ENCODE data around the gene TMEM131. TPM values are rescaled to one million over a fixed set of nuclear protein-coding genes. Genes with fewer than 3 reads are reported as not detected.
"Not testable (repeated sequence)": the region's sequence is repeated elsewhere in the genome, so short reads cannot be mapped to it uniquely, and the experiment has no call there.

Gene TMEM131
- total RNA-seq, 2 experiments from 2014 or later: 23.1 to 23.7 TPM

GRCh38 chr2:97963079-97963406 lies 32.7 kb downstream of the TMEM131 start:
- no peaks in the 10 kb centered on the region for H3K9me3 Mint-ChIP-seq
- H3K27ac Mint-ChIP-seq: peak overlapping the region; percentile 49
- DNase-seq: no peak
- no peak overlapping the region for H3K4me3 Mint-ChIP-seq
- intact Hi-C loops (cut with micrococcal nuclease): loop anchor here (1.0 to 5.0 kb wide), 2 partner anchors 51 to 93 kb away; no protein-coding TSS in a partner anchor
- no peaks in the 10 kb centered on the region for H3K27me3 Mint-ChIP-seq
- ChIA-PET CTCF (no interaction called here), POLR2A (interaction anchor here (0.7 to 2.1 kb wide), 5 partner anchors 11 to 93 kb away, joined by 3 to 6 read pairs (median 4); no protein-coding TSS in a partner anchor)
- no peaks in the 10 kb centered on the region for H3K36me3 Mint-ChIP-seq
- H3K4me1 Mint-ChIP-seq (ENCODE audit: low read depth): peaks cover 71% of the 10 kb centered on the region

DNA sequence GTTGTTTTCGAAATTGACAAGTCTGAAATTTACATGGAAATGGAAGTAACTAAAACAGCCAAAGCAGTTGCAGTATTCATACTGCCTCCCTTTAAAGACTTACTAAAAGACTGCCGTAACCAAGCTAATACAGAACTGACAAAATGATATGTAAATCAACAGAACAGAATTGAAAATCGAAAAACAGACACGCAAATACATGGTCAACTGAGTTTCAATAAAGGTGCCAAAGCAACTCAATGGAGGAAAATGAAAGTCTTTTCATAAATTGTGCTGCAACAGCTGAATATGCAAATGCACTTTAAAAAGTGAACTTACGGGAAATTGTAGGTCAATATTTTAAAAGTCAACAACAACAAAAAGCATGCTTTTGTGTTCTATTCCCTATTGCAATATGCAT lies 34.2 kb downstream of the TMEM131 start:
- Mint-ChIP-seq H3K36me3 (no peaks in the 10 kb centered on the region), H3K4me1 (ENCODE audit: low read depth) (peaks cover 64% of the 10 kb centered on the region), H3K9me3 (no peaks in the 10 kb centered on the region), H3K4me3 (no peak overlapping the region), H3K27ac (no peak overlapping the region), H3K27me3 (no peaks in the 10 kb centered on the region)
- ChIA-PET POLR2A (interaction anchor here (2.1 kb wide), 1 partner anchor 18 kb away, joined by 6 read pairs; no protein-coding TSS in a partner anchor), CTCF (no interaction called here)
- intact Hi-C loops (cut with micrococcal nuclease): loop anchor here (5.0 kb wide), 1 partner anchor 49 kb away; no protein-coding TSS in a partner anchor
- DNase-seq: no peak

DNA sequence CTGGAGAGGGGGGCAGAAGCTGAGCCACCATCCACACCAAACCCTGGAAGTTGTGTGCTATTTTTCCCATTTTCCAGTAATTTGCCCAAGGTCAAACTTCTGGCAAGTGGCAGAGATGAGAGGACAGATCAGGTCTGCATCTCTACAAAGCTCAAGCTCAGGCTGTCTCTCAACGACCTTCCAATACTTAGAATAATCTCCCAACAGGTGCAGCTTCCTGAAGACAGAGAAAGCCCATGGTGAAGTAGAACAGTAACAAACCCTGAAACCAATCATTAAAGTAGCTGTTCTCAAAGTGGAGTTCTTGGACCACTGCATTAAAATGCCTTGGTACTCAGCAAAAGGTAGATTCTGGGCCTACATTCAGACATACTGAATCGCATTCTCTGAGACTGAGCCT lies 37.6 kb downstream of the TMEM131 start:
- peaks cover 69% of the 10 kb centered on the region for H3K4me1 Mint-ChIP-seq (ENCODE audit: low read depth)
- H3K27me3 Mint-ChIP-seq: no peaks in the 10 kb centered on the region
- DNase-seq: no peak
- intact Hi-C loops (cut with micrococcal nuclease): no loop called here
- POLR2A ChIA-PET: interaction anchor here (0.7 kb wide), 1 partner anchor 106 kb away, joined by 5 read pairs; no protein-coding TSS in a partner anchor
- no peak overlapping the region for H3K4me3 Mint-ChIP-seq
- H3K27ac Mint-ChIP-seq: no peak overlapping the region
- no peaks in the 10 kb centered on the region for H3K36me3 Mint-ChIP-seq
- CTCF ChIA-PET: interaction anchor here (0.9 kb wide), 1 partner anchor 151 kb away, joined by 3 read pairs; no protein-coding TSS in a partner anchor
- H3K9me3 Mint-ChIP-seq: no peaks in the 10 kb centered on the region

DNA sequence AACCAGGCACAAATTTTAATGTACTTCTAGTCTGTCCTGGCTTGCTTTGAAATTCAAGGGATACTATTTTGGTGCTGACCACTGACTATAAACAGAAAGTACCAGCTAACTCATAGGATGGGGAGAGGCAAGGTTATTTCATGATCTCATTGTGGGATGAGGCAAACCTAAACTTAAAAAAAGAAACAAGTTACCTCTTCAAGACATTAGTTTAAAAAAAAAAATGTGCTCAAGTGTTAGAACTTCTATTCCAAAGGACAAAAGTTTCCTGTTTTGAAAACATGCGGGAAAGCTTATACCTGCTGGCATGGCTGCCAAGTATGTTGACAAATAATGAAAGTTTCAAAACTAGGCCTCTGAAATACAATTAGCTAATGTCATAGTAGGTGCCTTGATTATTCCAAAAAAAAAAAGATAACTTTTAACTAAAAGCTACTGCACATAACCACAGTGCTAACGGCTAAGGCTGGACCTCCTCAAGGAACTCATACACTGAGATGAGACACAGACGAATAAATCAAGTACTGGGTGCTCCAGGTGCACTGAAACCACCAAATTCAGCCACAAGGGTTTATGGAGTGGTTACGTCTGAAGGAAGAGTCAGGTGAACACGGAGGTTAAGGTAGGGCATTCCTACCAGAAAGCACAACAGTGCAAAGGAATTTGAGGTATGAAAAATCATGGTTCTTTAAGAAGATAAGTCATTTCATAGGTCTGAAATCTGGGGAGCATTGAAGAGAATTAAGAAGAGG lies 38.1 kb downstream of the TMEM131 start:
- no peak for DNase-seq
- POLR2A ChIA-PET: interaction anchor here (0.7 kb wide), 1 partner anchor 105 kb away, joined by 5 read pairs; no protein-coding TSS in a partner anchor
- CTCF ChIA-PET: interaction anchor here (0.9 kb wide), 1 partner anchor 151 kb away, joined by 3 read pairs; no protein-coding TSS in a partner anchor
- H3K4me1 Mint-ChIP-seq (ENCODE audit: low read depth): peaks cover 66% of the 10 kb centered on the region
- H3K27me3 Mint-ChIP-seq: no peaks in the 10 kb centered on the region
- intact Hi-C loops (cut with micrococcal nuclease): no loop called here
- no peaks in the 10 kb centered on the region for H3K36me3 Mint-ChIP-seq
- no peak overlapping the region for H3K27ac Mint-ChIP-seq
- no peaks in the 10 kb centered on the region for H3K9me3 Mint-ChIP-seq
- no peak overlapping the region for H3K4me3 Mint-ChIP-seq

DNA sequence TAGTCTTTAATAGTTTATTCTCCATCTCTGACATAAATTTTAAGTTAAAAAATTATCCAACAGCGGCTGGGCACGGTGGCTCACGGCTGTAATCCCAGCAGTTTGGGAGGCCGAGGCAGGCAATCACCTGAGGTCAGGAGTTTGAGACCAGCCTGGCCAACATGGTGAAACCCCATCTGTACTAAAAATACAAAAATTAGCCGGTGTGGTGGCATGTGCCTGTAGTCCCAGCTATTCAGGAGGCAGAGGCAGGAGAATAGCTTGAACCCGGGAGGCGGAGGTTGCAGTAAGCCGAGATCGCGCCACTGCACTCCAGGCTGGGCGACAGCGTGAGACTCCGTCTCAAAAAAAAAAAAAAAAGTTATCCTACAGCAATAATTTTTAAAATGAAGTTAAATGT lies 39.0 kb downstream of the TMEM131 start:
- peaks cover 66% of the 10 kb centered on the region for H3K4me1 Mint-ChIP-seq (ENCODE audit: low read depth)
- CTCF ChIA-PET: interaction anchor here (0.7 kb wide), 1 partner anchor 38 kb away, joined by 4 read pairs; no protein-coding TSS in a partner anchor
- DNase-seq; H3K36me3 Mint-ChIP-seq; intact Hi-C loops (cut with micrococcal nuclease); H3K27ac Mint-ChIP-seq; H3K27me3 Mint-ChIP-seq; H3K4me3 Mint-ChIP-seq; POLR2A ChIA-PET; H3K9me3 Mint-ChIP-seq: not testable (repeated sequence)

GRCh38 chr2:97953853-97954252 lies 41.9 kb downstream of the TMEM131 start:
- DNase-seq: no peak
- H3K36me3 Mint-ChIP-seq: peaks cover 2% of the 10 kb centered on the region
- H3K4me3 Mint-ChIP-seq: no peak overlapping the region
- POLR2A ChIA-PET: no interaction called here
- CTCF ChIA-PET: no interaction called here
- no peaks in the 10 kb centered on the region for H3K9me3 Mint-ChIP-seq
- intact Hi-C loops (cut with micrococcal nuclease): no loop called here
- no peaks in the 10 kb centered on the region for H3K27me3 Mint-ChIP-seq
- peaks cover 61% of the 10 kb centered on the region for H3K4me1 Mint-ChIP-seq (ENCODE audit: low read depth)
- no peak overlapping the region for H3K27ac Mint-ChIP-seq

DNA sequence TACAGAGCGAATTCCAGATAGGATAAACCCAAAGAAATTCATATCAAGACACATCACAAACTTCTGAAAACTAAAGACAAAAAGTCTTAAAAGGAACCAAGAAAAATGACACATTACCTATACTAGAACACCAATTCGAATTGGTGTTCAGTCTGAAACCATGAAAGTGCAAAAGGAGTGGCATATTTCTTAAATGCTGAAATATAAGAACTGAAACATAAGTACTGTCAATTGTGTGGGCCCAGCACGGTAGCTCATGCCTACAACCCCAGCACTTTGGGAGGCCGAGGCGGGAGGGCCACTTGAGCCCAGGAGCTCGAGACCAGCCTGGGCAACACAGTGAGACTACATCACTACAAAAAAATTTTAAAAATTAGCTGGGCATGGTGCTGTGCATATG lies 43.4 kb downstream of the TMEM131 start:
- ChIA-PET CTCF (no interaction called here), POLR2A (interaction anchor here (1.2 kb wide), 1 partner anchor 11 kb away, joined by 3 read pairs; no protein-coding TSS in a partner anchor)
- intact Hi-C loops (cut with micrococcal nuclease): no loop called here
- H3K9me3 Mint-ChIP-seq: no peaks in the 10 kb centered on the region
- no peak for DNase-seq
- no peak overlapping the region for H3K4me3 Mint-ChIP-seq
- peaks cover 2% of the 10 kb centered on the region for H3K36me3 Mint-ChIP-seq
- H3K27ac Mint-ChIP-seq: no peak overlapping the region
- H3K27me3 Mint-ChIP-seq: no peaks in the 10 kb centered on the region
- peaks cover 56% of the 10 kb centered on the region for H3K4me1 Mint-ChIP-seq (ENCODE audit: low read depth)

DNA sequence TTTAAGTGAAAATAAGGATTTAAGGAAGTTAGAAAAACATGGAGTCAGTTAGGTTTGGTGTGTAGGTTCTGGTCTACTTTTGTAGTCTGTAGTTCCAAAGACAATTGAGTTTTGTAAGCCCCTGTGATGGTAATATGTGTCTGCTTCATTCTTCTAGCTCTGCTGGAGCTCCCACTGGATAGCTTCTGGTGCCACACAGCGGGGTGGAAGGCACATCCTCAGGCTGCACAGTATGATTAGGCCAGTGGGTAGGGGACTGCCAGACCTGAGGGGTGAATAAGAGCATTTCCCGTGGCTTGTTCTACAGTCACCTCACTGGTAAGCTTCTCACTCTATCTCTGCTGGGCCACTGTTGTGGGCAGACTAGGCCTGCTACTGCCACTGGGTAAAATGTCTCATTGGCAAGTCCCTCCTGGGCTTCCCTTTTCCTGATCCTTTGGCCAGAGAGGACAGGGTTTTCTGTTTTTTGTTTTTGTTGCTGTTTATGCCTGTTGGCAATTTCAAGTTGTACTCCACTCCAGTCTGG lies 44.5 kb downstream of the TMEM131 start:
- Mint-ChIP-seq H3K4me3 (no peak overlapping the region), H3K36me3 (peaks cover 2% of the 10 kb centered on the region), H3K27ac (no peak overlapping the region), H3K27me3 (no peaks in the 10 kb centered on the region), H3K4me1 (ENCODE audit: low read depth) (peaks cover 64% of the 10 kb centered on the region), H3K9me3 (no peaks in the 10 kb centered on the region)
- peak; percentile 40 for DNase-seq
- ChIA-PET POLR2A (interaction anchor here (0.7 kb wide), 1 partner anchor 12 kb away, joined by 3 read pairs; no protein-coding TSS in a partner anchor), CTCF (no interaction called here)
- intact Hi-C loops (cut with micrococcal nuclease): no loop called here

GRCh38 chr2:97950329-97951154 lies 45.2 kb downstream of the TMEM131 start:
- H3K36me3 Mint-ChIP-seq: peaks cover 2% of the 10 kb centered on the region

DNA sequence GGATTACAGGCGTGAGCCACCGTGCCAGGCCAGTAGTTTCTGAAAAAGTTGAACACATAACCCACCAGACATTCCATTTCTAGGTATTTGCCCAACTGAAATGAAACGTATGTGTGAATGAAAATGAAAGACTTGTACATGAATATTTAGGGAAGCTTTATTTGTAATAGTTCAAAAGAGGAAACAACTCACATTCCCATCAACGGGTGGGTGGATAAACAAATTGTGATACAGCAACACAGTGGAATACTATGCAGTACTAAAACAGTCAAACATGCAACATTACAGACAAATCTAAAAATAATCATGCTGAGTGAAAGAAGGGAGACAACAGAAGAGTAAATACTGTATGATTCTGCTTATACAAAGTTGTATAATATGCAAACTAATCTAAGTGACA lies 46.8 kb downstream of the TMEM131 start:
- peaks cover 4% of the 10 kb centered on the region for H3K36me3 Mint-ChIP-seq
- H3K27ac Mint-ChIP-seq: no peak overlapping the region
- H3K9me3 Mint-ChIP-seq: no peaks in the 10 kb centered on the region
- intact Hi-C loops (cut with micrococcal nuclease): no loop called here
- ChIA-PET POLR2A (no interaction called here), CTCF (no interaction called here)
- H3K4me3 Mint-ChIP-seq: no peak overlapping the region
- H3K4me1 Mint-ChIP-seq (ENCODE audit: low read depth): peaks cover 53% of the 10 kb centered on the region
- DNase-seq: no peak
- no peaks in the 10 kb centered on the region for H3K27me3 Mint-ChIP-seq

More at GRCh38 chr2:97950329-97951154, 45.2 kb downstream of the TMEM131 start:
- H3K27me3 Mint-ChIP-seq: no peaks in the 10 kb centered on the region
- intact Hi-C loops (cut with micrococcal nuclease): no loop called here
- H3K4me1 Mint-ChIP-seq (ENCODE audit: low read depth): peaks cover 59% of the 10 kb centered on the region
- DNase-seq: no peak
- POLR2A ChIA-PET: interaction anchor here (0.7 kb wide), 1 partner anchor 13 kb away, joined by 3 read pairs; no protein-coding TSS in a partner anchor
- CTCF ChIA-PET: no interaction called here
- H3K9me3 Mint-ChIP-seq: no peaks in the 10 kb centered on the region
- no peak overlapping the region for H3K4me3 Mint-ChIP-seq
- H3K27ac Mint-ChIP-seq: no peak overlapping the region

GRCh38 chr2:97945791-97946190 lies 50.0 kb downstream of the TMEM131 start:
- H3K27me3 Mint-ChIP-seq: no peaks in the 10 kb centered on the region
- ChIA-PET POLR2A (no interaction called here), CTCF (no interaction called here)
- no peak for DNase-seq
- peaks cover 27% of the 10 kb centered on the region for H3K4me1 Mint-ChIP-seq (ENCODE audit: low read depth)
- H3K9me3 Mint-ChIP-seq: peaks cover 9% of the 10 kb centered on the region
- no peak overlapping the region for H3K27ac Mint-ChIP-seq
- intact Hi-C loops (cut with micrococcal nuclease): no loop called here
- no peak overlapping the region for H3K4me3 Mint-ChIP-seq
- peaks cover 9% of the 10 kb centered on the region for H3K36me3 Mint-ChIP-seq

GRCh38 chr2:97936881-97937280 lies 58.9 kb downstream of the TMEM131 start:
- DNase-seq: no peak
- ChIA-PET POLR2A (no interaction called here), CTCF (no interaction called here)
- no peak overlapping the region for H3K27ac Mint-ChIP-seq
- H3K9me3 Mint-ChIP-seq: peaks cover 17% of the 10 kb centered on the region
- H3K4me3 Mint-ChIP-seq: no peak overlapping the region
- H3K36me3 Mint-ChIP-seq: peaks cover 12% of the 10 kb centered on the region
- intact Hi-C loops (cut with micrococcal nuclease): no loop called here
- H3K4me1 Mint-ChIP-seq (ENCODE audit: low read depth): peaks cover 62% of the 10 kb centered on the region
- no peaks in the 10 kb centered on the region for H3K27me3 Mint-ChIP-seq

Measured in activated CD4-positive, alpha-beta memory T cell treated with anti-CD3 and anti-CD28 coated beads for 36 hours (primary cell).